H9 (cell line): Measurements from ENCODE around the gene PACS1. TPM values are rescaled to one million over a fixed set of nuclear protein-coding genes. Genes with fewer than 3 reads are reported as not detected.
A peak's percentile ranks its signal among the peaks of the same experiment; 100 is the strongest.

Experiments used
- DNase-seq: peaks from one replicate; pipeline ENCODE4 v3.0.0-alpha.2; 2017
- H2AFZ ChIP-seq: one replicate; pipeline ENCODE4 v1.6.1; 2013; ENCODE audit warnings: mild to moderate bottlenecking, low read length, control low read depth, moderate library complexity
- H2AK5ac ChIP-seq: 2 replicates; pipeline ENCODE4 v1.6.1; 2013; ENCODE audit warnings: low read length, control low read depth, mixed read lengths; ENCODE audit not compliant: insufficient read length
- H2BK120ac ChIP-seq: one replicate; pipeline ENCODE4 v1.6.1; 2013; ENCODE audit warnings: low read depth, mild to moderate bottlenecking, low read length, control low read depth, inconsistent platforms; ENCODE audit not compliant: poor library complexity, severe bottlenecking
- H2BK12ac ChIP-seq: 2 replicates; pipeline ENCODE4 v1.6.1; 2013; ENCODE audit warnings: low read length, control low read depth, mixed read lengths, low read depth; ENCODE audit not compliant: insufficient read length
- H2BK15ac ChIP-seq: 2 replicates; pipeline ENCODE4 v1.6.1; 2013; ENCODE audit warnings: low read depth, low read length, control low read depth
- H2BK20ac ChIP-seq: one replicate; pipeline ENCODE4 v1.6.1; 2013; ENCODE audit warnings: low read depth, mild to moderate bottlenecking, low read length, control low read depth, inconsistent platforms; ENCODE audit not compliant: poor library complexity, severe bottlenecking
- H2BK5ac ChIP-seq: 2 replicates; pipeline ENCODE4 v1.6.1; 2013; ENCODE audit warnings: low read length, control low read depth, mixed read lengths; ENCODE audit not compliant: insufficient read length
- H3K14ac ChIP-seq: 2 replicates; pipeline ENCODE4 v1.6.1; 2013; ENCODE audit warnings: low read length, control low read depth; ENCODE audit not compliant: insufficient read depth
- H3K18ac ChIP-seq: 2 replicates; pipeline ENCODE4 v1.6.1; 2013; ENCODE audit warnings: low read depth, mild to moderate bottlenecking, mixed read lengths, low read length, control low read depth; ENCODE audit not compliant: insufficient read length
- H3K23ac ChIP-seq: 2 replicates; pipeline ENCODE4 v1.6.1; 2013; ENCODE audit warnings: low read length, control low read depth, mixed read lengths, low read depth; ENCODE audit not compliant: insufficient read length
- H3K23me2 ChIP-seq: 2 replicates; pipeline ENCODE4 v1.6.1; 2013; ENCODE audit warnings: low read depth, mild to moderate bottlenecking, mixed read lengths, low read length, control low read depth; ENCODE audit not compliant: insufficient read length, poor library complexity, severe bottlenecking
- H3K27ac ChIP-seq: 2 replicates; pipeline ENCODE4 v1.5.1; 2013; ENCODE audit warnings: low read length, control low read depth, mixed read lengths, low read depth; ENCODE audit not compliant: insufficient read length
- H3K27me3 ChIP-seq: 2 replicates; pipeline ENCODE4 v1.6.1; 2013; ENCODE audit warnings: low read length, control low read depth, inconsistent platforms; ENCODE audit not compliant: insufficient read depth
- H3K4ac ChIP-seq: 2 replicates; pipeline ENCODE4 v1.6.1; 2013; ENCODE audit warnings: low read depth, mild to moderate bottlenecking, control low read depth, inconsistent platforms, low read length, moderate library complexity
- H3K4me1 ChIP-seq: 2 replicates; pipeline ENCODE4 v1.6.1; 2013; ENCODE audit warnings: low read length, control low read depth, inconsistent platforms; ENCODE audit not compliant: insufficient read depth
- H3K4me2 ChIP-seq: 2 replicates; pipeline ENCODE4 v1.6.1; 2013; ENCODE audit warnings: low read length, control low read depth, mixed read lengths; ENCODE audit not compliant: insufficient read length, insufficient read depth
- H3K56ac ChIP-seq: 2 replicates; pipeline ENCODE4 v1.6.1; 2013; ENCODE audit warnings: low read depth, mild to moderate bottlenecking, mixed read lengths, low read length, control low read depth; ENCODE audit not compliant: insufficient read length
- H3K79me1 ChIP-seq: 2 replicates; pipeline ENCODE4 v1.6.1; 2013; ENCODE audit warnings: low read depth, mild to moderate bottlenecking, moderate library complexity, low read length, control low read depth, inconsistent platforms; ENCODE audit not compliant: insufficient read depth, poor library complexity, severe bottlenecking
- H3K79me2 ChIP-seq: 2 replicates; pipeline ENCODE4 v1.6.1; 2013; ENCODE audit warnings: low read length, control low read depth, inconsistent platforms; ENCODE audit not compliant: insufficient read depth
- H3K9ac ChIP-seq: 2 replicates; pipeline ENCODE4 v1.6.1; 2013; ENCODE audit warnings: low read length, control low read depth, mixed read lengths; ENCODE audit not compliant: insufficient read length; ENCODE audit errors: extremely low read depth
- H3K9me3 ChIP-seq: one replicate; pipeline ENCODE4 v1.6.1; 2013; ENCODE audit warnings: low read depth, low read length, inconsistent platforms; ENCODE audit not compliant: control insufficient read depth
- H3T11ph ChIP-seq: one replicate; pipeline ENCODE4 v1.6.1; 2013; ENCODE audit warnings: mild to moderate bottlenecking, low read length, control low read depth, inconsistent platforms
- H4K20me1 ChIP-seq: one replicate; pipeline ENCODE4 v1.6.1; 2013; ENCODE audit not compliant: control insufficient read depth, insufficient read length, insufficient read depth
- H4K5ac ChIP-seq: 2 replicates; pipeline ENCODE4 v1.6.1; 2013; ENCODE audit warnings: low read depth, mild to moderate bottlenecking, mixed read lengths, low read length, control low read depth; ENCODE audit not compliant: insufficient read length
- H4K8ac ChIP-seq: replicated peaks from 2 replicates; pipeline ENCODE4 v1.6.1; 2013; ENCODE audit warnings: low read length, control low read depth, mixed read lengths, low read depth; ENCODE audit not compliant: insufficient read length
- H4K91ac ChIP-seq: 2 replicates; pipeline ENCODE4 v1.6.1; 2013; ENCODE audit warnings: low read depth, mild to moderate bottlenecking, moderate library complexity, mixed read lengths, low read length, control low read depth; ENCODE audit not compliant: insufficient read length
- H3K27ac Mint-ChIP-seq, 3 experiments: 2 replicates in 2 of 3; 3 replicates in 1 of 3; pipeline ENCODE4 v1.8.0; 2020 to 2021; ENCODE audit warnings: mixed read lengths in 3 of 3, mild to moderate bottlenecking in 1 of 3, moderate library complexity in 1 of 3
- H3K27me3 Mint-ChIP-seq: 2 replicates; pipeline ENCODE4 v1.8.0; 2021; ENCODE audit warnings: low read depth, mild to moderate bottlenecking, moderate library complexity, mixed read lengths
- H3K36me3 Mint-ChIP-seq, 3 experiments: 2 replicates in 2 of 3; 3 replicates in 1 of 3; pipeline ENCODE4 v1.8.0; 2020 to 2021; ENCODE audit warnings: low read depth in 3 of 3, mixed read lengths in 3 of 3; ENCODE audit not compliant: insufficient read depth in 1 of 3
- H3K4me1 Mint-ChIP-seq, 2 experiments: 2 replicates each; pipeline ENCODE4 v1.8.0; 2020; ENCODE audit warnings: mixed read lengths in 2 of 2
- H3K4me3 Mint-ChIP-seq, 2 experiments: 2 replicates in 1 of 2; 3 replicates in 1 of 2; pipeline ENCODE4 v1.8.0; 2020 to 2021; ENCODE audit warnings: mild to moderate bottlenecking in 2 of 2, mixed read lengths in 2 of 2, moderate library complexity in 1 of 2
- H3K9me3 Mint-ChIP-seq, 2 experiments: 2 replicates in 1 of 2; 3 replicates in 1 of 2; pipeline ENCODE4 v1.8.0; 2020; ENCODE audit warnings: mild to moderate bottlenecking in 2 of 2, mixed read lengths in 2 of 2, moderate library complexity in 1 of 2
- WGBS: extraction: QIAGEN DNeasy Blood & Tissue Kit; methylation state at CpG from one replicate; pipeline ENCODE4 v1.1.7; 2013; ENCODE audit warnings: missing lambda C conversion rate, low lambda C conversion rate, mixed read lengths; ENCODE audit not compliant: insufficient read length; ENCODE audit errors: extremely low coverage; 5-methylcytosine and 5-hydroxymethylcytosine counted together
- total RNA-seq: library from RNA; stranded (reverse); gene quantifications from 2 replicates; pipeline ENCODE4 v1.2.1, GENCODE V29; 2021
- TF ChIP-seq, protein P1 (sequence below): fragments of 200-600 bp; sonication (generic); conservative IDR thresholded peaks from 3 replicates; pipeline ENCODE4 v1.8.0; 2021; ENCODE audit warnings: antibody characterized with exemption, mild to moderate bottlenecking

Gene PACS1
- total RNA-seq, 1 experiment from 2014 or later = 35.5 TPM

DNA sequence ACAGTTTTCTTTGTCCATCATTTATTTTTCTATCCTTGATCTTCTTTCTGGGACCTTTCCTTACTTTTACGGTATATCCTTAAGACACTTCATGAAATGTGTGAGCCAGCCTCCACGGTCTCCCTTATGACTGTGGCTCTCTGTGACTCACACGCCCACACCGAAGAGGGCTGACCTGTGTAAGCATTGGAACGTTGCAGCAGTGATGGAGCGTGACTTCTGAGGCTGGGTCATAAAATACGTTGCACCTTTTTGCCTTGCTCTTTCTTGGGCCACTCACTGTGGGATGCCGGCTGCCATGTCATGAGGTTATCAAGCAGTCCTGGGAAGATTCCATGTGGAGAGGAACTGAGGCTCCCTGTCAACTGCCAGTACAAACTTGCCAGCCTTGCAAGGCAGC, 102.1 kb downstream of the PACS1 start:
- Histone ChIP-seq H4K20me1 (no peaks in the 10 kb centered on the region), H3T11ph (no peak overlapping the region), H3K23ac (no peak overlapping the region), H4K5ac (no peak overlapping the region), H3K79me1 (no peaks in the 10 kb centered on the region), H4K8ac (no peak overlapping the region), H3K9ac (no peak overlapping the region), H3K9me3 (no peaks in the 10 kb centered on the region), H3K4me1 (no peaks in the 10 kb centered on the region), H2BK12ac (no peak overlapping the region), H2AK5ac (no peak overlapping the region), H3K79me2 (no peaks in the 10 kb centered on the region), H3K23me2 (no peaks in the 10 kb centered on the region), H2BK15ac (no peak overlapping the region), H3K18ac (no peak overlapping the region), H3K27me3 (no peaks in the 10 kb centered on the region), H3K56ac (no peak overlapping the region), H2BK120ac (no peak overlapping the region), H2BK5ac (no peak overlapping the region), H2AFZ (no peak overlapping the region), H4K91ac (no peak overlapping the region), H3K27ac (no peak overlapping the region), H3K14ac (no peak overlapping the region), H3K4me2 (no peak overlapping the region), H3K4ac (no peak overlapping the region), H2BK20ac (no peak overlapping the region)
- Mint-ChIP-seq H3K27ac (peak overlapping the region in 1 of 3 experiments; percentile 6; a peak in 2 of 7 replicates), H3K4me1 (peaks cover 0 to 2% of the 10 kb centered on the region in 2 experiments; a peak in 1 of 4 replicates), H3K36me3 (no peaks in the 10 kb centered on the region), H3K4me3 (no peak overlapping the region), H3K27me3 (no peaks in the 10 kb centered on the region), H3K9me3 (no peaks in the 10 kb centered on the region)
- TF ChIP-seq, protein P1, sequence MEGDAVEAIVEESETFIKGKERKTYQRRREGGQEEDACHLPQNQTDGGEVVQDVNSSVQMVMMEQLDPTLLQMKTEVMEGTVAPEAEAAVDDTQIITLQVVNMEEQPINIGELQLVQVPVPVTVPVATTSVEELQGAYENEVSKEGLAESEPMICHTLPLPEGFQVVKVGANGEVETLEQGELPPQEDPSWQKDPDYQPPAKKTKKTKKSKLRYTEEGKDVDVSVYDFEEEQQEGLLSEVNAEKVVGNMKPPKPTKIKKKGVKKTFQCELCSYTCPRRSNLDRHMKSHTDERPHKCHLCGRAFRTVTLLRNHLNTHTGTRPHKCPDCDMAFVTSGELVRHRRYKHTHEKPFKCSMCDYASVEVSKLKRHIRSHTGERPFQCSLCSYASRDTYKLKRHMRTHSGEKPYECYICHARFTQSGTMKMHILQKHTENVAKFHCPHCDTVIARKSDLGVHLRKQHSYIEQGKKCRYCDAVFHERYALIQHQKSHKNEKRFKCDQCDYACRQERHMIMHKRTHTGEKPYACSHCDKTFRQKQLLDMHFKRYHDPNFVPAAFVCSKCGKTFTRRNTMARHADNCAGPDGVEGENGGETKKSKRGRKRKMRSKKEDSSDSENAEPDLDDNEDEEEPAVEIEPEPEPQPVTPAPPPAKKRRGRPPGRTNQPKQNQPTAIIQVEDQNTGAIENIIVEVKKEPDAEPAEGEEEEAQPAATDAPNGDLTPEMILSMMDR = no peak
- DNase-seq = no peak
- no CpG with 5 or more reads among the region's 8 CpGs for WGBS
